Activated CD4-positive, alpha-beta memory T cell treated with anti-CD3 and anti-CD28 coated beads for 36 hours (primary cell): ENCODE measurements around the gene RETREG1. TPM values are rescaled to one million over a fixed set of nuclear protein-coding genes. Genes with fewer than 3 reads are reported as not detected.
"Not testable (repeated sequence)": the region's sequence is repeated elsewhere in the genome, so short reads cannot be mapped to it uniquely, and the experiment has no call there.

Source experiments
- CTCF ChIA-PET: fragments of 350-600 bp; sonication (Branson Sonifier 250); formaldehyde crosslinking; loops from one replicate; lab custom pipeline; 2021; ENCODE audit warnings: antibody characterized with exemption, inconsistent platforms; lab: Charles Lee
- POLR2A ChIA-PET: fragments of 350-600 bp; sonication (Branson Sonifier 250); formaldehyde crosslinking; loops from one replicate; lab custom pipeline; 2021; ENCODE audit warnings: antibody characterized with exemption; lab: Charles Lee
- DNase-seq: peaks from one replicate; pipeline ENCODE4 v3.0.0-alpha.2; 2020
- H3K27ac Mint-ChIP-seq: one replicate; pipeline ENCODE4 v1.8.0; 2021; ENCODE audit warnings: mixed read lengths
- H3K27me3 Mint-ChIP-seq: one replicate; pipeline ENCODE4 v1.8.0; 2021; ENCODE audit warnings: mixed read lengths
- H3K36me3 Mint-ChIP-seq: one replicate; pipeline ENCODE4 v1.8.0; 2021; ENCODE audit warnings: mixed read lengths
- H3K4me1 Mint-ChIP-seq: one replicate; pipeline ENCODE4 v1.8.0; 2021; ENCODE audit warnings: low read depth, mixed read lengths
- H3K4me3 Mint-ChIP-seq: one replicate; pipeline ENCODE4 v1.8.0; 2021; ENCODE audit warnings: mild to moderate bottlenecking, mixed read lengths
- H3K9me3 Mint-ChIP-seq: one replicate; pipeline ENCODE4 v1.8.0; 2021; ENCODE audit warnings: mixed read lengths
- intact Hi-C: fragments of 100-400 bp; cut with micrococcal nuclease; formaldehyde crosslinking; loops from one replicate; pipeline ENCODE4 v1.15.1; 2023
- total RNA-seq, 2 experiments: library from RNA; stranded (reverse); gene quantifications; one replicate each; pipeline ENCODE4 v1.2.3, GENCODE V29; 2021

Gene RETREG1
- total RNA-seq, 2 experiments from 2014 or later, result 8.1 to 10.1 TPM

GRCh38 chr5:16454686-16455085 lies 162.1 kb downstream of the RETREG1 start:
- no peak for DNase-seq
- Mint-ChIP-seq H3K4me3 (no peak overlapping the region), H3K36me3 (peaks cover 59% of the 10 kb centered on the region), H3K27me3 (no peaks in the 10 kb centered on the region), H3K27ac (no peak overlapping the region), H3K9me3 (no peaks in the 10 kb centered on the region), H3K4me1 (peaks cover 42% of the 10 kb centered on the region)
- CTCF ChIA-PET, result interaction anchor here (0.7 to 5.4 kb wide), 6 partner anchors 16 to 1349 kb away, joined by 3 to 42 read pairs (median 6); no protein-coding TSS in a partner anchor
- intact Hi-C loops, result no loop called here
- POLR2A ChIA-PET, result interaction anchor here (0.6 kb wide), 1 partner anchor 325 kb away, joined by 7 read pairs; no protein-coding TSS in a partner anchor

DNA sequence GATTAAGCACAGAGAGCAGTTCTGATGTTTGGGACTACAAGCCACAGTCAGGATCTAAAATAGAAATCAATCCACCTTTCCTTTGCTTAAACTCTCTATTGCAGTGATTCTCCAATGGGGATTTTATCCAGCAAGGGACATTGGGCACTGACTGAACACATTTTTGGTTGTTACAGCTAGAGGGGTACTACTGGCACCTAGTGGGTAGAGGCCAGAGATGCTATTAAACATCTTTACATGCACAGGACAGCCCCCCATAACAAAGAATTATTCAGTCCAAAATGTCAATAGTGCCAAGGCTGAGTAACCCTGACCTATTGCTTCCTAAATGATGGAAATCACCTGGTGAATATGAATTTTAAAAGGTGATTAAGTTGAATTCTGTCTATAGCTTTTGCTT lies 163.2 kb downstream of the RETREG1 start:
- peaks cover 32% of the 10 kb centered on the region for H3K4me1 Mint-ChIP-seq
- no peak overlapping the region for H3K27ac Mint-ChIP-seq
- intact Hi-C loops, result no loop called here
- H3K36me3 Mint-ChIP-seq, result peaks cover 63% of the 10 kb centered on the region
- POLR2A ChIA-PET, result no interaction called here
- no peak overlapping the region for H3K4me3 Mint-ChIP-seq
- no peak for DNase-seq
- CTCF ChIA-PET, result interaction anchor here (5.4 kb wide), 1 partner anchor 293 kb away, joined by 42 read pairs; no protein-coding TSS in a partner anchor
- no peaks in the 10 kb centered on the region for H3K9me3 Mint-ChIP-seq
- H3K27me3 Mint-ChIP-seq, result no peaks in the 10 kb centered on the region

DNA sequence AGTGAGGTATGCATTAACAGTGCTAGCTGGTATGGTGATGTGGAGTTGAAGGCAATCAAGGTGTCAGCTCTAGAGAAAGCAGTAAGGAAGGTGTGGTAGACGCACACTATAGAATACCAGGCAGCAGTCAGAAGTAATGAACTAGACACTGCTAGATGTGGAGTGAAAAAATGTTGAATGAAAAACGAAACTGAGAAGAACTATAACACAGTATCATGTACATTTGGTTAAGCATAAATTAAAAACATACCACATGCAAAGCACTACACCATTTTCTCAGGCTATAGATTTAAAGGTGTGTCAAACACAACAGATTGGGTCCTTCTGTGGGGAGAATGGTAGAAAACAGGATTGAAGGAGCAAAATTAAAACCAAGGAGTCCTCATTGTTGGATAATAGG lies 166.6 kb downstream of the RETREG1 start:
- intact Hi-C loops, result no loop called here
- H3K36me3 Mint-ChIP-seq, result peaks cover 56% of the 10 kb centered on the region

DNA sequence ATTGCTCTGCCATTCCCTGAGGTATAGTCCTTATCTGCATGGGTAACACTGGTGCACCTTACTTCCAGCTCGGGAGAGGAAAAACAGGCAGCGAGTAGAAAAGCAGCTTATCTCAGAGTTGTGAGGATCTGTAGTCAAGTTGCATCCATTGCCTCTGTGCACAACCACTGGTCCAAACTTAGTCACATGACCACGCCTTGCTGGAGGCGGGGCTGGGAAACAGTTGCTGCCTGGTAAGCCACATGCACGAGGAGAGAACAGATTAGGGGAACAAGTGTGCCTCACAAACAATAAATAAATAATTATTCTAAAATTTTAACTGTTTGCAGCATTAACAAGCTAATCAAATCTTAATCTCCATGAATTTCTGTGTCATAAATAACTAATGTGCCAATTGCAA lies 169.8 kb downstream of the RETREG1 start:
- no peak overlapping the region for H3K4me3 Mint-ChIP-seq
- peaks cover 42% of the 10 kb centered on the region for H3K36me3 Mint-ChIP-seq
- H3K27ac Mint-ChIP-seq, result no peak overlapping the region
- CTCF ChIA-PET, result interaction anchor here (0.7 to 1.5 kb wide), 2 partner anchors 9 to 286 kb away, joined by 3 to 17 read pairs; no protein-coding TSS in a partner anchor
- no peaks in the 10 kb centered on the region for H3K9me3 Mint-ChIP-seq
- no peak for DNase-seq
- POLR2A ChIA-PET, result interaction anchor here (0.7 kb wide), 1 partner anchor 233 kb away, joined by 4 read pairs; no protein-coding TSS in a partner anchor
- no peaks in the 10 kb centered on the region for H3K4me1 Mint-ChIP-seq
- intact Hi-C loops, result no loop called here
- no peaks in the 10 kb centered on the region for H3K27me3 Mint-ChIP-seq

More for the DNA sequence above, 166.6 kb downstream of the RETREG1 start:
- no peak for DNase-seq
- Mint-ChIP-seq H3K4me3 (no peak overlapping the region), H3K4me1 (peaks cover 7% of the 10 kb centered on the region), H3K9me3 (no peaks in the 10 kb centered on the region), H3K27ac (no peak overlapping the region), H3K27me3 (no peaks in the 10 kb centered on the region)
- ChIA-PET POLR2A (no interaction called here), CTCF (no interaction called here)

- Mint-ChIP-seq H3K27ac (no peak overlapping the region), H3K36me3 (no peaks in the 10 kb centered on the region), H3K4me3 (no peak overlapping the region), H3K27me3 (no peaks in the 10 kb centered on the region), H3K9me3 (no peaks in the 10 kb centered on the region), H3K4me1 (no peaks in the 10 kb centered on the region)
- CTCF ChIA-PET, result interaction anchor here (0.7 kb wide), 1 partner anchor 18 kb away, joined by 3 read pairs; no protein-coding TSS in a partner anchor
- intact Hi-C loops, result no loop called here
- POLR2A ChIA-PET, result no interaction called here
- DNase-seq, result no peak
These were observed 178.8 kb downstream of the RETREG1 start for GRCh38 chr5:16437977-16438376.

- DNase-seq, CTCF ChIA-PET, H3K27me3 Mint-ChIP-seq, intact Hi-C loops, POLR2A ChIA-PET, H3K4me1 Mint-ChIP-seq, H3K36me3 Mint-ChIP-seq, H3K9me3 Mint-ChIP-seq, H3K27ac Mint-ChIP-seq, H3K4me3 Mint-ChIP-seq: not testable (repeated sequence)
These were observed 180.6 kb downstream of the RETREG1 start for GRCh38 chr5:16436065-16436682.

DNA sequence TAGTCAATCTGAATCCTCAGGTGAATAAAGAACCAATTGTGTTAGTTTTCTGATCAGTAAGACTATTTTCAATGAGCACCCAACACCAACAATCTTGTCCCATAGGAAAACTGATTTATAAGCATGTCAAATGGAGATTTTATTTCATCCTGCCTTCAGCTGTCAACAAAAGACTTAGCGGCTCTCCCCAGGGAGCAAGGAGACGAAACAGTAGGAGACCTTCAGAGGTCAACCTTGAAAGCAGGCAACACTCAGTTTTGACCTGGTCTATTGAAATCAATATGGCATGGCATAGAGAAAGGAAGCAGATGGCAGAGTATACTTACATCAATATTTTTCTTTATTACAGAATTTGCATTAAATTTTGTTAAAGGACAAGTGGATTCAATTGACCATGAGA lies 185.3 kb downstream of the RETREG1 start:
- H3K4me3 Mint-ChIP-seq, result no peak overlapping the region
- CTCF ChIA-PET, result no interaction called here

GRCh38 chr5:16430349-16431089 lies 186.3 kb downstream of the RETREG1 start:
- ChIA-PET POLR2A (no interaction called here), CTCF (no interaction called here)
- intact Hi-C loops, result no loop called here
- Mint-ChIP-seq H3K36me3 (no peaks in the 10 kb centered on the region), H3K4me3 (no peak overlapping the region), H3K27me3 (peaks cover 3% of the 10 kb centered on the region), H3K4me1 (no peaks in the 10 kb centered on the region), H3K9me3 (no peaks in the 10 kb centered on the region), H3K27ac (no peak overlapping the region)
- DNase-seq, result no peak

More for the DNA sequence above, 185.3 kb downstream of the RETREG1 start:
- Mint-ChIP-seq H3K4me1 (no peaks in the 10 kb centered on the region), H3K9me3 (no peaks in the 10 kb centered on the region), H3K27me3 (peaks cover 3% of the 10 kb centered on the region), H3K36me3 (no peaks in the 10 kb centered on the region), H3K27ac (no peak overlapping the region)
- DNase-seq, result no peak
- POLR2A ChIA-PET, result interaction anchor here (0.6 kb wide), 1 partner anchor 162 kb away, joined by 4 read pairs; no protein-coding TSS in a partner anchor
- intact Hi-C loops, result no loop called here

DNA sequence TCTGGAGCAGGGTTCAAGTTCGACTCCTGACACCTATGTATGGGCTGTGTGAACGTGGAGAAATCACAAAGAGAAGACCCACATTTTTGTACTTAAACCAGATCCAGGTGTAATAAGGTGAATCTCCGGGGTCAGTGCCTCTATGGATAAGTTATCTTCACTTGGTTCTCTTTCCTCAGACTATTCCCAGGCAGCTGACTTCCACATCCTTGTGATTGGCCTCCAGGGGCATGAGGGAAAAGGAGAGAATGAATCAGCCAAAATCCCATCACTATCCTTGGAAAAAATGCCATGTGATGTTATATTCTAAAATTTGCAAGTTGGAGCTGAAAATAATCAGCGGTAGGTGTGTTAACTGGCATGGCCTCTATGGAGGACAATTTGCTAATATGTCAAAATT lies 188.4 kb downstream of the RETREG1 start:
- ChIA-PET CTCF (no interaction called here), POLR2A (no interaction called here)
- intact Hi-C loops, result no loop called here
- Mint-ChIP-seq H3K4me1 (no peaks in the 10 kb centered on the region), H3K27ac (no peak overlapping the region), H3K4me3 (no peak overlapping the region), H3K36me3 (no peaks in the 10 kb centered on the region), H3K27me3 (peaks cover 3% of the 10 kb centered on the region), H3K9me3 (no peaks in the 10 kb centered on the region)
- DNase-seq, result no peak

- Mint-ChIP-seq H3K27ac (no peak overlapping the region), H3K36me3 (no peaks in the 10 kb centered on the region), H3K27me3 (peaks cover 8% of the 10 kb centered on the region), H3K4me3 (no peak overlapping the region), H3K4me1 (no peaks in the 10 kb centered on the region), H3K9me3 (no peaks in the 10 kb centered on the region)
- CTCF ChIA-PET, result no interaction called here
- intact Hi-C loops, result no loop called here
- no peak for DNase-seq
- POLR2A ChIA-PET, result no interaction called here
These were observed 189.2 kb downstream of the RETREG1 start for GRCh38 chr5:16427587-16427986.
